ENCODE measurements around the gene SMG6.

SMG6 gene

GRCh38 chr17:2070241-2071023 is 233.2 kb downstream of the SMG6 start:
- FAIRE-seq (peak; percentile 97), DNase-seq (ENCODE audit: extremely low spot score, insufficient read length, low read depth) (no peak)

- FAIRE-seq (no peak), DNase-seq (ENCODE audit: extremely low spot score, insufficient read length, low read depth) (no peak)
Measured at GRCh38 chr17:2068519-2069051, 235.0 kb downstream of the SMG6 start.

- DNase-seq (ENCODE audit: extremely low spot score, insufficient read length, low read depth) = no peak
- no peak for FAIRE-seq
Measured at GRCh38 chr17:2068031-2068518, 235.5 kb downstream of the SMG6 start.

GRCh38 chr17:2067608-2068024 is 236.0 kb downstream of the SMG6 start:
- FAIRE-seq = no peak
- no peak for DNase-seq (ENCODE audit: extremely low spot score, insufficient read length, low read depth)

GRCh38 chr17:2067048-2067561 is 236.5 kb downstream of the SMG6 start:
- no peak for DNase-seq (ENCODE audit: extremely low spot score, insufficient read length, low read depth)
- no peak for FAIRE-seq

- DNase-seq (ENCODE audit: extremely low spot score, insufficient read length, low read depth) (no peak), FAIRE-seq (no peak)
Measured at GRCh38 chr17:2065949-2066400, 237.6 kb downstream of the SMG6 start.

GRCh38 chr17:2064980-2065785 is 238.4 kb downstream of the SMG6 start:
- DNase-seq (ENCODE audit: extremely low spot score, insufficient read length, low read depth) (no peak), FAIRE-seq (no peak)

GRCh38 chr17:2064520-2064971 is 239.0 kb downstream of the SMG6 start:
- DNase-seq (ENCODE audit: extremely low spot score, insufficient read length, low read depth) = no peak
- FAIRE-seq = peak; percentile 70

- FAIRE-seq = peak; percentile 5
Measured at GRCh38 chr17:2064147-2064489, 239.5 kb downstream of the SMG6 start.

GRCh38 chr17:2063261-2064146 is 240.1 kb downstream of the SMG6 start:
- FAIRE-seq (no peak), DNase-seq (ENCODE audit: extremely low spot score, insufficient read length, low read depth) (no peak)

More at GRCh38 chr17:2064147-2064489, 239.5 kb downstream of the SMG6 start:
- no peak for DNase-seq (ENCODE audit: extremely low spot score, insufficient read length, low read depth)

- FAIRE-seq (no peak), DNase-seq (ENCODE audit: extremely low spot score, insufficient read length, low read depth) (no peak)
Measured at GRCh38 chr17:2062571-2063183, 240.9 kb downstream of the SMG6 start.

- DNase-seq (ENCODE audit: extremely low spot score, insufficient read length, low read depth) (no peak), FAIRE-seq (no peak)
Measured at GRCh38 chr17:2061441-2061958, 242.1 kb downstream of the SMG6 start.

- no peak for FAIRE-seq
- DNase-seq (ENCODE audit: extremely low spot score, insufficient read length, low read depth) = no peak
Measured at GRCh38 chr17:2060681-2061440, 242.7 kb downstream of the SMG6 start.

GRCh38 chr17:2060385-2060658 is 243.3 kb downstream of the SMG6 start:
- DNase-seq (ENCODE audit: extremely low spot score, insufficient read length, low read depth) (no peak), FAIRE-seq (no peak)

GRCh38 chr17:2059547-2060384 is 243.8 kb downstream of the SMG6 start:
- no peak for DNase-seq (ENCODE audit: extremely low spot score, insufficient read length, low read depth)
- no peak for FAIRE-seq

GRCh38 chr17:2058586-2059546 is 244.7 kb downstream of the SMG6 start:
- peak; percentile 71 for FAIRE-seq
- no peak for DNase-seq (ENCODE audit: extremely low spot score, insufficient read length, low read depth)

Data from GM18507 (cell line).